Osteoblast (primary cell): ENCODE data around the gene NADK. TPM values are rescaled to one million over a fixed set of nuclear protein-coding genes. Genes with fewer than 3 reads are reported as not detected.
"Not testable (repeated sequence)": the region's sequence is repeated elsewhere in the genome, so short reads cannot be mapped to it uniquely, and the experiment has no call there.

Experiments
- DNase-seq: peaks from one replicate; pipeline ENCODE4 v3.0.0; 2011; ENCODE audit warnings: low spot score, mixed read lengths; ENCODE audit not compliant: insufficient read length; ENCODE audit errors: missing footprints
- H2AFZ ChIP-seq: 2 replicates; pipeline ENCODE4 v1.6.0; 2011; ENCODE audit warnings: mild to moderate bottlenecking, low read length
- H3K27ac ChIP-seq: 2 replicates; pipeline ENCODE4 v1.5.1; 2011; ENCODE audit warnings: mild to moderate bottlenecking, low read depth, low read length, moderate library complexity
- H3K27me3 ChIP-seq: 2 replicates; pipeline ENCODE4 v1.6.0; 2012; ENCODE audit warnings: mild to moderate bottlenecking, control low read depth, inconsistent platforms, low read length, moderate library complexity; ENCODE audit not compliant: insufficient read depth
- H3K36me3 ChIP-seq: 2 replicates; pipeline ENCODE4 v1.5.1; 2011; ENCODE audit warnings: mild to moderate bottlenecking, low read length, control low read depth, moderate library complexity; ENCODE audit not compliant: insufficient read depth
- H3K4me1 ChIP-seq: 2 replicates; pipeline ENCODE4 v1.5.1; 2011; ENCODE audit warnings: mild to moderate bottlenecking, low read length, control low read depth, moderate library complexity; ENCODE audit not compliant: insufficient read depth
- H3K4me2 ChIP-seq: 2 replicates; pipeline ENCODE4 v1.6.0; 2011; ENCODE audit warnings: mild to moderate bottlenecking, low read length; ENCODE audit not compliant: insufficient read depth
- H3K4me3 ChIP-seq: fragments of 200-600 bp; sonication (generic); 3 replicates; pipeline ENCODE4 v1.5.1; 2012; ENCODE audit warnings: mild to moderate bottlenecking, low read length, inconsistent platforms; ENCODE audit not compliant: insufficient read depth
- H3K79me2 ChIP-seq: 2 replicates; pipeline ENCODE4 v1.6.0; 2012; ENCODE audit warnings: mild to moderate bottlenecking, low read length, control low read depth, inconsistent platforms; ENCODE audit not compliant: insufficient read depth
- H3K9me3 ChIP-seq: 2 replicates; pipeline ENCODE4 v1.5.1; 2011; ENCODE audit warnings: low read depth, low read length, control low read depth
- H4K20me1 ChIP-seq: 2 replicates; pipeline ENCODE4 v1.6.0; 2012; ENCODE audit warnings: mild to moderate bottlenecking, low read length, control low read depth; ENCODE audit not compliant: insufficient read depth
- CTCF ChIP-seq: IDR thresholded peaks from 2 replicates; pipeline ENCODE4 v1.5.1; 2011; ENCODE audit warnings: mild to moderate bottlenecking, low read depth, low read length, moderate library complexity; ENCODE audit errors: extremely low read depth
- total RNA-seq: library from RNA; depleted of rRNA; stranded (reverse); fragments of >200 nt; gene quantifications from 2 replicates; pipeline ENCODE4 v1.2.3, GENCODE V29; 2012

Gene NADK
- total RNA-seq, 1 donor, result 45.6 TPM

- not testable (repeated sequence) for H4K20me1 ChIP-seq, H3K9me3 ChIP-seq, H3K27me3 ChIP-seq
- Histone ChIP-seq H3K79me2 (peaks cover 11% of the 10 kb centered on the region), H3K36me3 (peaks cover 17% of the 10 kb centered on the region), H3K27ac (peak within 1 kb of the TSS; percentile 69), H2AFZ (peak within 1 kb of the TSS; percentile 56), H3K4me2 (peak within 1 kb of the TSS; percentile 43), H3K4me1 (peaks cover 13% of the 10 kb centered on the region), H3K4me3 (peak within 1 kb of the TSS; percentile 81)
- DNase-seq, result peak; percentile 97
- TF ChIP-seq CTCF, result peak; percentile 22
Measured at GRCh38 chr1:1724035-1724864, 54.0 kb downstream of the NADK start, which contains the start of gene CDK11A. Gene CDK11A, minus strand, starts transcription at chr1:1724357. Its CDS starts 1,539 bp downstream, at chr1:1722818.

DNA sequence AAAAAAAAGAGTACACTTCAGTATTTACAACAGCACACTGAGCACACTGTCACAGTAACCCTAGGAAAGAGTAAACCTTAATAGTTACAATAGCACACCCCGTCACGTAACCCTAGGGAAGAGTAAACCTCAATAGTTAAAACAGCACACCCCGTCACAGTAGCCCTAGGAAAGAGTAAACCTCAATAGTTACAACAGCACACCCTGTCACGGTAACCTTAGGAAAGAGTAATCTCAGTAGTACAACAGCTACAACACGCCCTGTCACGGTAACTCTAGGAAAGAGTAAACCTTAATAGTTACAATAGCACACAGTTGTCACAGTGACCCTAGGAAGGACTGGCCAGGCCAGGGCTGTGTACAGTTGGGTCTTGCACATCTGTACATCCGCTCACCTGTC, 57.1 kb downstream of the NADK start:
- Histone ChIP-seq H3K9me3 (no peaks in the 10 kb centered on the region), H3K4me3 (no peak overlapping the region), H2AFZ (no peak overlapping the region), H3K4me2 (no peak overlapping the region), H3K27me3 (no peaks in the 10 kb centered on the region), H4K20me1 (peaks cover 3% of the 10 kb centered on the region), H3K79me2 (peaks cover 11% of the 10 kb centered on the region), H3K4me1 (no peaks in the 10 kb centered on the region), H3K27ac (no peak overlapping the region), H3K36me3 (peaks cover 29% of the 10 kb centered on the region)
- TF ChIP-seq CTCF, result no peak
- peak; percentile 75 for DNase-seq

DNA sequence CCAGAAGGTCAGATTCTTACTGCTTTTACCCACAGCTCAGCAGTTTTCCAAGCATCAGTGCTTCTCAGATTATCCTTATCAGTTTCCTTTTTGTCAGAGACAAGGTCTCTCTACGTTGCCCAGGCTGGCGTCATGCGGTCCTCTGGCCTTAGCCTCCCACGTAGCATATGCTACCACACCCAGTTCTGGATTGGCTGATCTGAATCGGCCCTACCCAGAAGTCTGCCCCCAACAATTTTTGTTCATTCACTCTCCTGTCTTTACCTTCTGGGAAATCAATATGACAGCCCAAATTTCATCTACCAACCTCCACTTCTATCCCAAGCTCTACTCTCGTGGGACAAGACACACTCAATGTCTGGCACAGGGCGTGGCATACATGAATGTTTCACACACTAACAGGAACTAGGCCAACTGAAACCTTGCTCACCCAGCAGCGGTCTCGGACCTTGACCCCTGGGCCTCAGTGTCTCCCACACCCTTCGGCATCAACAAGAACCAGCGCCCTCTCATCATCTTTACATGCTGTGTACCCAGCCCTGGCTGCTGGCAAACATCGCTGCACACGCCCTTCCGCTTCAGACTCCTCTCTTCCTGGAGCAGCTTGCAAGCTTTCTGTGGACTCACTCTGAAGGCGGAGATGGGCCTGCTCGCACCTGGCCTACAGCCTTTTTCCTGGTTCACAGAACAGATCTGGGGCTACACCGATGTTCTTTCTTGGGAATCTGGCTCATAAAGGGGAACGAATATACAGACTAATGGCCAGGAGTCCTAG, 63.0 kb downstream of the NADK start:
- H4K20me1 ChIP-seq, H3K27ac ChIP-seq, H3K9me3 ChIP-seq, H3K4me1 ChIP-seq, H2AFZ ChIP-seq, H3K27me3 ChIP-seq, H3K4me2 ChIP-seq, H3K4me3 ChIP-seq, H3K79me2 ChIP-seq, DNase-seq: not testable (repeated sequence)
- peaks cover 22% of the 10 kb centered on the region for H3K36me3 ChIP-seq

GRCh38 chr1:1707897-1708296, 70.4 kb downstream of the NADK start:
- not testable (repeated sequence) for DNase-seq, H3K27ac ChIP-seq, H3K27me3 ChIP-seq, H3K9me3 ChIP-seq, H3K36me3 ChIP-seq, H3K4me1 ChIP-seq, H3K4me3 ChIP-seq, H3K79me2 ChIP-seq, H4K20me1 ChIP-seq, H3K4me2 ChIP-seq, H2AFZ ChIP-seq

- H3K9me3 ChIP-seq, DNase-seq, H3K27ac ChIP-seq, H3K4me2 ChIP-seq, H3K79me2 ChIP-seq, H2AFZ ChIP-seq, H4K20me1 ChIP-seq, H3K27me3 ChIP-seq, H3K4me3 ChIP-seq, H3K36me3 ChIP-seq, H3K4me1 ChIP-seq: not testable (repeated sequence)
Measured at GRCh38 chr1:1707241-1707640, 71.0 kb downstream of the NADK start.

DNA sequence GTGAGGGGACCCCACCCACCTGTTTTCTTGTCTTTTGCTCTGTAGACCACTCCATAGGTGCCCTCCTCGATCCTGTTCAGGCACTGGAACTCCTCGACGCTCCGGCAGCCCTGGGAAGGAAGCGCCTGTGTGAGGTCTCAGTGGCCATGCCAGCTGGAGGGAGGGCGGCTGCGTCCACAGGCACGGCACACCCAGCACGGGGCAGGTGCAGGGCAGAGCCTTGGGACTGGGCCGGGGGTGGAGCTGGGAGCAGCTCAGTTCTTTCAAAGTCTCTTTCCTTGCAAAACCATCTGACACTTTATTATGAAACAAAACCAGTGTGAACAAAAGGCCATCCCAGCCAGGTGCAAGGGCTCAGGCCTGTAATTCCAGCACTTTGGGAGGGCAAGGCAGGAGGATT, 72.6 kb downstream of the NADK start:
- not testable (repeated sequence) for H3K4me2 ChIP-seq, H3K27ac ChIP-seq, H3K27me3 ChIP-seq, H3K4me1 ChIP-seq, DNase-seq, H4K20me1 ChIP-seq, H3K9me3 ChIP-seq, H3K36me3 ChIP-seq, H3K79me2 ChIP-seq, H3K4me3 ChIP-seq, H2AFZ ChIP-seq

- not testable (repeated sequence) for H3K36me3 ChIP-seq, H2AFZ ChIP-seq, H3K4me3 ChIP-seq, H4K20me1 ChIP-seq, H3K27ac ChIP-seq, H3K27me3 ChIP-seq, H3K9me3 ChIP-seq, H3K4me1 ChIP-seq, H3K79me2 ChIP-seq, H3K4me2 ChIP-seq
- peak; percentile 44 for DNase-seq
Measured at GRCh38 chr1:1704284-1704957, 73.8 kb downstream of the NADK start.
